ENCODE results near the gene CNTNAP2. TPM values are rescaled to one million over a fixed set of nuclear protein-coding genes. Genes with fewer than 3 reads are reported as not detected.

The CNTNAP2 gene
- total and polyA plus RNA-seq, 2 donors from 2014 or later: 0.06 to 0.13 TPM

- H3K27ac ChIP-seq (ENCODE audit: low read depth in 2 of 2, low read length in 2 of 2): no peak overlapping the region
- H3K27me3 ChIP-seq (ENCODE audit: control insufficient read depth, insufficient read depth, low read length): no peaks in the 10 kb centered on the region
- H3K9me3 ChIP-seq (ENCODE audit: control insufficient read depth in 2 of 3, insufficient read depth in 1 of 3, low read length in 3 of 3): peaks cover 0 to 3% (median 0%) of the 10 kb centered on the region in 3 donors
- no peak for TF ChIP-seq CTCF (IDR thresholded peaks at IDR 0.05; ENCODE audit: borderline replicate concordance, extremely low read depth, insufficient read depth)
- H3K9ac ChIP-seq (ENCODE audit: low read length in 3 of 3): no peak overlapping the region
- H3K4me1 ChIP-seq (ENCODE audit: control insufficient read depth in 2 of 3, insufficient read depth in 2 of 3, low read depth in 1 of 3, low read length in 3 of 3): no peaks in the 10 kb centered on the region
- no peaks in the 10 kb centered on the region for H3K36me3 ChIP-seq (ENCODE audit: control insufficient read depth in 2 of 3, insufficient read depth in 3 of 3, low read length in 3 of 3)
- FAIRE-seq: no peak
- no peak overlapping the region for H3K4me3 ChIP-seq (ENCODE audit: low read length in 3 of 3)
- no peak for DNase-seq
- intact Hi-C loops (cut with DNase I): no loop called here
These were observed 2266.0 kb downstream of the CNTNAP2 start for GRCh38 chr7:148382596-148382995.

GRCh38 chr7:148383651-148384050 lies 2267.1 kb downstream of the CNTNAP2 start:
- intact Hi-C loops (cut with DNase I): no loop called here
- Histone ChIP-seq H3K4me1 (ENCODE audit: control insufficient read depth in 2 of 3, insufficient read depth in 2 of 3, low read depth in 1 of 3, low read length in 3 of 3) (no peaks in the 10 kb centered on the region), H3K36me3 (ENCODE audit: control insufficient read depth in 2 of 3, insufficient read depth in 3 of 3, low read length in 3 of 3) (no peaks in the 10 kb centered on the region), H3K4me3 (ENCODE audit: low read length in 3 of 3) (no peak overlapping the region), H3K27ac (ENCODE audit: low read depth in 2 of 2, low read length in 2 of 2) (no peak overlapping the region), H3K9me3 (ENCODE audit: control insufficient read depth in 2 of 3, insufficient read depth in 1 of 3, low read length in 3 of 3) (peaks cover 0 to 3% (median 0%) of the 10 kb centered on the region in 3 donors), H3K9ac (ENCODE audit: low read length in 3 of 3) (no peak overlapping the region), H3K27me3 (ENCODE audit: control insufficient read depth, insufficient read depth, low read length) (no peaks in the 10 kb centered on the region)
- TF ChIP-seq CTCF (IDR thresholded peaks at IDR 0.05; ENCODE audit: borderline replicate concordance, extremely low read depth, insufficient read depth): no peak
- DNase-seq (no peak), FAIRE-seq (no peak)

DNA sequence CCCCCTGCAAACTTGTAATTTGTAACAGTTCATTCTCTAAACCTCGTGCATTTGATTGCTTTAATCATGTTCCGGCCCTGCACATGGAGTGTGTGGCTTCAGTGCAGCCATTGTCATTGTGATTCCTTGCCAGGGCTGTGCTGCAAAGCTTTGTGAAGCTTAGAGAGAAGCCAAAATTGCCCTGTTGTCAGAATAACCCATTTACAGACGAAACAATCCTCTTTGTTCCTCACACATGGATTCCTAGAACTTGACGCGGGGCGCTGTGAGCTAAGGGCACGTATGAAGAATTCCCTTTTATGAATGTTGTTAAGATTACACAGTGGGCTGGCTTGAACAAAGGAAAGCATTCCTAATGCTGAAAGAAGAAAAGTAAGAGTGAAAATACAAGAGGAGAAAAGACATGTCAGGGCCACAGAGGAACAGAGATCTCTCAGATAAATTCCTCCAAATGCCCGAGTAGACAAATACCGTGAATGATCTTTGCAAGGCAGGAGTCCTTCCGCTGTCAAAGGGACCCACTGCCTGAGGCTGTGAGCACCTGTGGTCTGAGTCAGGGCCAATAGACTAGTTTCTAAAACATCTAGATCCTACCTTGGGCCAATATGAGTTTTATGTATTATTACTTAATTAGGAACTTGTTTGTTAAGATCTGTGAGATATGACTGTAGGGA lies 2268.5 kb downstream of the CNTNAP2 start:
- intact Hi-C loops (cut with DNase I): no loop called here
- Histone ChIP-seq H3K9me3 (ENCODE audit: control insufficient read depth in 2 of 3, insufficient read depth in 1 of 3, low read length in 3 of 3) (peaks cover 0 to 6% (median 0%) of the 10 kb centered on the region in 3 donors), H3K4me3 (ENCODE audit: low read length in 3 of 3) (no peak overlapping the region), H3K27ac (ENCODE audit: low read depth in 2 of 2, low read length in 2 of 2) (no peak overlapping the region), H3K36me3 (ENCODE audit: control insufficient read depth in 2 of 3, insufficient read depth in 3 of 3, low read length in 3 of 3) (no peaks in the 10 kb centered on the region), H3K27me3 (ENCODE audit: control insufficient read depth, insufficient read depth, low read length) (no peaks in the 10 kb centered on the region), H3K9ac (ENCODE audit: low read length in 3 of 3) (no peak overlapping the region), H3K4me1 (ENCODE audit: control insufficient read depth in 2 of 3, insufficient read depth in 2 of 3, low read depth in 1 of 3, low read length in 3 of 3) (no peaks in the 10 kb centered on the region)
- DNase-seq (no peak), FAIRE-seq (no peak)
- no peak for TF ChIP-seq CTCF (IDR thresholded peaks at IDR 0.05; ENCODE audit: borderline replicate concordance, extremely low read depth, insufficient read depth)

DNA sequence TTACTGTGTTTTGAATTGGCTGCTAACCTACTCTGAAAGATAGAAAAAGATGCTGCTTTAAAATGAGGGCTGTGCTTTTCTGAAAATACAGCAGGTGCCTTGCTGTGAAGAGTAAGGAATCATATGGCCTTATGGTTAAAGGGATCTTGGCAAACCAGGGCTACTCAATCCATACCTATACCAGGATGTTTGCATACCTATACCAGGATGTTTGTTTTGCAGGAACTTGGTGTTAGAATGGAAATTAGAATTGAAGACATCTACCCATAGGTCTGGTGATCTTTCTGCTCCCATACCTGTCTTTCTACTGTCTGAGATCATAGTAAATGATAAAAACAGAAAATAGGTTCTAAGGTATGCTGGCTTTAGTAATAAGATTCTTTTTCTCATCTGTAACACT lies 2273.8 kb downstream of the CNTNAP2 start:
- Histone ChIP-seq H3K27ac (ENCODE audit: low read depth in 2 of 2, low read length in 2 of 2) (no peak overlapping the region), H3K4me1 (ENCODE audit: control insufficient read depth in 2 of 3, insufficient read depth in 2 of 3, low read depth in 1 of 3, low read length in 3 of 3) (no peaks in the 10 kb centered on the region), H3K36me3 (ENCODE audit: control insufficient read depth in 2 of 3, insufficient read depth in 3 of 3, low read length in 3 of 3) (no peaks in the 10 kb centered on the region), H3K9me3 (ENCODE audit: control insufficient read depth in 2 of 3, insufficient read depth in 1 of 3, low read length in 3 of 3) (peaks cover 0 to 3% (median 0%) of the 10 kb centered on the region in 3 donors), H3K9ac (ENCODE audit: low read length in 3 of 3) (no peak overlapping the region), H3K27me3 (ENCODE audit: control insufficient read depth, insufficient read depth, low read length) (no peaks in the 10 kb centered on the region), H3K4me3 (ENCODE audit: low read length in 3 of 3) (no peak overlapping the region)
- TF ChIP-seq CTCF (IDR thresholded peaks at IDR 0.05; ENCODE audit: borderline replicate concordance, extremely low read depth, insufficient read depth): no peak
- intact Hi-C loops (cut with DNase I): no loop called here
- DNase-seq (no peak), FAIRE-seq (no peak)
